HG02840 (cell line): ENCODE results near the gene C11orf65.
"Not testable (repeated sequence)": the region's sequence is repeated elsewhere in the genome, so short reads cannot be mapped to it uniquely, and the experiment has no call there.

Experiments
- ATAC-seq: cut with Tn5 transposase; IDR thresholded peaks from one replicate; pipeline ENCODE4 v1.9.1; 2021; ENCODE audit warnings: mild to moderate bottlenecking, moderate library complexity, moderate number of reproducible peaks; ENCODE audit not compliant: unreplicated experiment, low FRiP score

Gene C11orf65

GRCh38 chr11:108373505-108373904, 93.8 kb downstream of the C11orf65 start:
- not testable (repeated sequence) for ATAC-seq

- no peak for ATAC-seq
Observed at GRCh38 chr11:108370990-108371389, 96.3 kb downstream of the C11orf65 start.

GRCh38 chr11:108370315-108370714, 97.0 kb downstream of the C11orf65 start:
- ATAC-seq, result no peak

GRCh38 chr11:108369064-108369463, 98.3 kb downstream of the C11orf65 start:
- no peak for ATAC-seq

GRCh38 chr11:108368134-108368533, 99.2 kb downstream of the C11orf65 start:
- ATAC-seq, result no peak

- no peak for ATAC-seq
Observed at GRCh38 chr11:108364159-108364558, 103.2 kb downstream of the C11orf65 start.

GRCh38 chr11:108351468-108351867, 115.9 kb downstream of the C11orf65 start:
- ATAC-seq, result no peak

- no peak for ATAC-seq
Observed at GRCh38 chr11:108346451-108346850, 120.9 kb downstream of the C11orf65 start.

GRCh38 chr11:108345767-108346166, 121.6 kb downstream of the C11orf65 start:
- ATAC-seq, result no peak

- no peak for ATAC-seq
Observed at GRCh38 chr11:108343714-108344113, 123.6 kb downstream of the C11orf65 start.

GRCh38 chr11:108341654-108342053, 125.7 kb downstream of the C11orf65 start:
- no peak for ATAC-seq

- ATAC-seq, result no peak
Observed at GRCh38 chr11:108340973-108341372, 126.4 kb downstream of the C11orf65 start.

- no peak for ATAC-seq
Observed at GRCh38 chr11:108338750-108339149, 128.6 kb downstream of the C11orf65 start.

- ATAC-seq, result no peak
Observed at GRCh38 chr11:108333403-108333899, 133.9 kb downstream of the C11orf65 start.
